Central memory CD4-positive, alpha-beta T cell (primary cell): ENCODE data around the gene TVP23C.
"Not testable (repeated sequence)": the region's sequence is repeated elsewhere in the genome, so short reads cannot be mapped to it uniquely, and the experiment has no call there.

Experiments used
- DNase-seq: peaks from one replicate; pipeline ENCODE4 v3.0.0; 2022
- total RNA-seq, 3 experiments: gene quantifications; one replicate each; lab custom pipeline; 2026; lab: John Stamatoyannopoulos, UW

TVP23C gene
- 2.7 to 12.7 (median 8.3) reads per million in 3 experiments for total RNA-seq

DNA sequence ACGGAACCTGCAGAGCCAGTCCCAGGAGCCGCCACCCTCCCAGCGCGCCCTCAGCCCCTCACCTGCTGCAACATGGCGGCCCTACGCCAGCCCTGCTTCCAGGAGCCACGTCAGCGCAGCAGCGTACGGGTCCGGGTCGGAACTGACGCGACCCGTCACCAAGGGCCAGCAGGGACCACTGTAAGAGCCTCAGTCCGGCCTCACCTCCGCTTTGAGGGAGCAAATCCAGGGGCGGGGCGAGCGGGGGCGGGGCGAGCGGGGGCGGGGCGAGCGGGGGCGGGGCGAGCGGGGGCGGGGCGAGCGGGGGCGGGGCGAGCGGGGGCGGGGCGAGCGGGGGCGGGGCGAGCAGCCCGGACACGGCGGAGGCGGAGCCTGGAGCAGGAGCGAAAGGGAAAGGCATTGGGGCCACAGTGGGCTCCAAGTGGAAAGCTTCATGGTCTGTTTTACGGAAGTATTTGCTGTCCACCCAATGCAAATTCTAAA is at the start of gene TVP23C:
TSS of gene TVP23C (minus strand) at position 109 of the 483 bp plus-strand sequence. CDS start at position 74, 35 bp downstream.
- DNase-seq, result peak; percentile 70

- not testable (repeated sequence) for DNase-seq
Measured at GRCh38 chr17:15592960-15593359, 29.7 kb upstream of the TVP23C start.

DNA sequence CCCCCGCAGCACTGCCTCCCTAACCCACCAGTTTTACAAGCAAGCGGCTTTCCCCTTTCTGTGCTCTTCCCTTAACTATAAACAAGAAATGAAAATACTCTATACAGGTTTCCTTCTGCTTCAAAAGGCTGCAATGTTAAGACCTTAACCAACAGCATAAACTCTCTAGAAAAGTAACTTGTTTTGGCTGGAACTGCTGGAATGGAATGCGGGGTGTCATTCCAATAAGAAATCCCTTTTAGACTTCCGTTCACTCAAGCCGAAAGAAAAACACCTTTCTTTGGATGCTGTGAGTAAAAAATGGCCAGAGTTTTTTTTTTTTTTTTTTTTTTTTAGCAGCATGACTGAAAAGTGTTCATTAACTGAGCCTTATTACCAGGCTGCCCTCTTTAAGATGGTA is 28.7 kb upstream of the TVP23C start:
- not testable (repeated sequence) for DNase-seq

DNA sequence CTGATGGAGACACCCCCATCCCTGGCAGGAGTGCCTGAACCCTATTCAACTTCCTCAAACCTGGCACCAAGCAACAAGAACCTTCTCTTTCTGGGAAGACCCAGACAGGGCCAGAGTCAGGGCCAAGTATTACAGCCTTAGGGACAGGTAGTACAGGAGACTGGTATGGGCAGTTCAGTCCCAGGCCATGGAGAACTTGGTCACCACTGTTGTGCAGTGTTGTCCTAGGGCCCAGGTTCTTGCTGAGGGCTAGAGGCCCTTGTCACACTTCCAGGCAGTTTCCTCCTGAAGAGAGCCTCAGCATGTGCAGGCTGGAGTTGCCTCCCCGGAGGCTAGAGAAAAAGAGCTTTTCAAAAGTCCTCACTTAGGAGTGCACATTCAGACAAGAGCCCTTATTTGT is 27.6 kb upstream of the TVP23C start:
- DNase-seq, result not testable (repeated sequence)

DNA sequence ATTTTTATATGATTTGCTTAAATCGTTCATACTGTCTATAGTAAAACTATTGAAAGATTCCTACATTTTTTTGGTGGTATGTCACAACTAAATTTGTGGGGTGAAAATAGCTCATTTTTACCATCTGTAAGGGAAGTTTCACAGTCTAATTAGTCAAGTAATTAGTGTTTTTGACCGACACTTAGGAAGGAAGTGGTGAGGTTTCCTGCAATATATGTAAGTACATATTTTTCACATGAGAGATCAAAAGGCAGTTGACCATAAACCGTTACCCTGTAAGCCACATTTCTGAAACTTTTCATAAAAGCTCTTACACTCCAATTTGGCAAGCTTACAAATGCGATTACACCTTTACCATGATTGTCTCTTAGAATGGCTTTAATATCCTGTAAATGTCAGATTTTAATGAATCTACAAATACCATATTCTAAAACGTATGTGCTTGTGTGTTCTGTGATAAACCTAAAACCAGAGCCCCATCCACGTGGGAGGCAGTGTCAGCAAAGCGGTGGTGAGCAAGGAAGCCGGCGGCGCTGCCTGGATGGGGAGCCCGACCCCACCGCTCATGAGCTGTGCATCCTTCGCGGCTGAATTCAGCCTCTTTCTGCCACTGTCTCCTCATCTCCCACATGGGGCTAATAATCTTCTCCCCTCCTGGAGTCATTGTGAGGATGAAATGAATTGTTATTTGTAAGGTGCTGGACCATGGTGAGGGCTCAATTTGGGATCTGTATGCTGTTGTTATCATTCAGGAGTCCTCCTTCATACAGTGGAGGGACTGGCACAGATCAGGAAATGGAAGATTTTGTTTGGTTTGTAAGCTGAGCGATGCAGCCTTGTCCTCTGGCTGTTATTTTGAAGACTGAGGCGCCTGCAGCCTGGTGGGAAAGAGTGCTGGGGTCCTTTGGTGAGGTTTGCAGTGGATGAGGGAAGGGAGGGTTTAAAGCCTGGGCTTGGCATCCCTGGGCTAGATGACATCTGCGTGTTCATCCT is 26.6 kb upstream of the TVP23C start:
- peak; percentile 1 for DNase-seq

DNA sequence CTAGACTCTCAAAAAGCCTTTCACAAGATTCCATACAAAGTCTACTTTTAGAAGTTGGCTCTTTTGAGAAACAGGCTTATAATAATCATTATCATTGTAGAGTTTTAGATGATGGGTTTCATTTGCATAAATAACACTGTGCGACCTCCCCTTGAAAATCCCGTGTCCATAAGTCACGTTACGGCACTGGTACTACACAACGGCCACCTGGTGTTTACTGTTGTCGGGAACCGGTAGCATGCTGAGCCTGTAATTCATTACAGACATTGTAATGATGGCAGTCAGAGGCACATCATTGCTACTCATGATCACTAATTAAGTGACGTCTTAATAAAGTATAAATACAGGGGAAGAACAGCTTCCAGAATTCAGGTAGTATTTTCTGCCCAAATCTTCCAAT is 24.7 kb upstream of the TVP23C start:
- DNase-seq, result not testable (repeated sequence)

DNA sequence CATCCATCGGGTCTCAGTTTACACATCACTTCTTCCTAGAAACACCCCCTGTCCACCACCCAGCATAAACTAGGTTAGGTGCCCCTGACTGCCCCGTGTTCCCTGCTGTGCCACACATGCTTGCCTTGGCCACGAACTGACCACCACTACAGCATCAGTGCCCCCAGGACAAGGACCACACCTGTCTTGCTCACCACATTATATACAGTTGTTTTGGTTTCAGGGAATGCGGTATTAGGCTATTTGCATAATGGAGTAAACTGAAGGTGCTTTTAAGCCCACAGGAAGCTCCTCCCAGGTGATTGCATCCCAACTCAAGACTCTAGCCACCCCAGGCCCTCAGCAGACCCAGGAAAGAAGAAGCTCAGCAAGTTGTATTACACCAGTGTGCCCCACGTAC is 20.0 kb upstream of the TVP23C start:
- DNase-seq, result not testable (repeated sequence)

DNA sequence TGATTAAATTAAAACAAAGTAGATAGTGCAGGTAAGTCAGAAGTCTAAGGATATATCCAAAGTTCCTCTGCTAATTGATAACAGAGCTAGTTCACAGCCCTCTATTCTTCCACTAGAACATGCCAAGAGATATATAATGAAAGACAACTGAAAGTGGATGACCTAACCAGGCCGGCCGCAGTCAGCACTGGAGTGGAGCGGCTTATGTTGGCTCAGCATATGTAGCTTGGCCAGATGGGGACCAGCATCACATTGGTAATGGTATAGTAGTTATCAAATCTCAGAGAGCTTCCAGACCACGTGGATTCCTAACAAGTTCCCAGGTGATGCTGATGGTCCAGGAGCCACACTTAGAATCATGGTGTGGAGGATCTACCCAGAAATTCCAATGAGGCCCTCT is 18.2 kb upstream of the TVP23C start:
- not testable (repeated sequence) for DNase-seq

DNA sequence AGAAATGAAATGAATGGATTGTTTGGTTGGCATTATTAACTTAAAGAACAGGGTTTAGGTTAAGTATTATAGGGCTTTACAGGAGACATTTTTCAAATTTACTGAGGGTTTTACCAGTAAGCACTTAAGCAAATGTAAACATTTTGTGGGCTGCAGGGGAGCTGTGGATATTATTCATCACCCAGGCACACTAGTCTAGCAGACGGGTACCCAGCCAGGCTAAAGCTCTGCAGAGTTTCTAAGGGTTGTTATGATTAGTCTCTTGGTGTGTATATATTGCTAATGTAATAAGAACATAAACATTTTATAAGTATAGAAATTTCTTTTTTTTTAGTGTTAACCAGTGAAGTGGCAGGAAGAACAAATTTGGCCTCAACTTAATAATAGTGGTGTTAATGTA is 13.6 kb upstream of the TVP23C start:
- not testable (repeated sequence) for DNase-seq

DNA sequence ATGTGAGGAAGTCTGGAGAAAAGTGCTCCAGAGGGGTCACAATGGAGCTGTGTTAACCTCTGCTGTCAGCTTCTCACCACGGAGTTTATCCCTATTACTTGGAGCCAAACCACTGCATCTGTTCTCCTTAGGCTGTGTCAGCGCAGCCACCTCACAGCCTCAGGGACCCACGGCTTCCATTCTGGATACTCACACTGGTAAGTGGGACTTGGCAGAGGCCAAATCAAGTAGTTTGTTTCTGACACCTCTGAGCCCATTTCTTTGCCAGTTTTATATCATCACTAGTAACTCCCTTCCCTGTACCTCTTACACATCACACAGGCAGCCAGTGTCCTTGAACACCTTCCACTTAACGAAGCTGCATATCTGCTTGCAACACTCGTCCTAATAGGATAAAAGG is 11.4 kb upstream of the TVP23C start:
- DNase-seq, result not testable (repeated sequence)

DNA sequence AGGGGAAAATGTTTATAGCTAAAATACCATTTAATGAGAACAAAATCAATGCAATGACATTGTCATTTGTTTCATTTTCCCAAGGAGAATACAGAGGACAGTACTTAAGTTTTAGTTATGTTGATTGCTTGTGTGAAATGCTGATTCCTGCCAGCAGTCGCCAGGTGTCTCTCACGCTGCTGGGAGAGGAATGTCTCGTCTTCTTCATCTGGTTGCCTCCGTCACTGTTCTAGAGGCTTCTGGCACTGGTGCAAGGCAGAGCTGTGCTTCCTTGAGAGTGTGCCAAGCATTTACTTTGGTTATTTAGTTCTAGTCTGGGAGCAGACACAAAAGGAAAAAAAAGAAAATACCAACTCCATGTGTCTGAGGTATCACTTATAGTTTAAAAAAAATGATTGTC is 10.6 kb upstream of the TVP23C start:
- DNase-seq, result not testable (repeated sequence)

DNA sequence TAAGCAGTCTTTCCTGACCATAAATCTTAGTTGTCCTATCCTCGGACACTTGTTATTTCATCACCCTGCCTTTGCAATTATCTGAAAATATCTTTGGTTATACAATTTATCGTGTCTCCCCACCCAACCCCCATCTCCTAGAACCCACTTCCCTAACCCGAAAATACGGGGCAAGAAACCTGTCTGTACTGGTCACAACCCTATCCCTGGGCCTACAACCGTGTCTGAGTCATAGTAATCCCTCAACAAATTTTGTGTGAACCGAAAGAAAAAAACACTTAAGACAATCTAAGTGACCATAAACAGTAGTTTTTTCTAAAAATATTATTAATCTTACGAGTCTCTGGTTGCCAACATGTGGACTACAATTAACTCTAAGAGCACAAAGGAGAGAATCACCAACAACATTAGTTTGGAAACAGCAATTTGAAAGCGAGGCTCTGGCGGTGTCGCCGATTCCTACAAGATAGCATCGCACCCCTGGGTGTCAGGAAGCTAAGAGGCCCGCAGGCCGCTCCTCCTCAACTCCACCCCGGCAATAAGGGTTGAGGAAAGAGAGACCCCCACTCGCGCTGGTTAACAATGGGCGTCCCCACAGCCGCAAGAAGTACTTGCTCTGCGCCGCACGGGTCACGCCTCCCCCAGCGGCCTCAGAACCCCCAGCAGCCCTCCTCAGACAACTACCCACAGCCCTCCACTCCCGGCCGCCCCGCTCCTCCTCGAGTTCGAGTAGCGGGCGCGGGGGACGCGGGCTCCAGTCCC is 489 bp downstream of the TVP23C start:
- DNase-seq, result not testable (repeated sequence)

DNA sequence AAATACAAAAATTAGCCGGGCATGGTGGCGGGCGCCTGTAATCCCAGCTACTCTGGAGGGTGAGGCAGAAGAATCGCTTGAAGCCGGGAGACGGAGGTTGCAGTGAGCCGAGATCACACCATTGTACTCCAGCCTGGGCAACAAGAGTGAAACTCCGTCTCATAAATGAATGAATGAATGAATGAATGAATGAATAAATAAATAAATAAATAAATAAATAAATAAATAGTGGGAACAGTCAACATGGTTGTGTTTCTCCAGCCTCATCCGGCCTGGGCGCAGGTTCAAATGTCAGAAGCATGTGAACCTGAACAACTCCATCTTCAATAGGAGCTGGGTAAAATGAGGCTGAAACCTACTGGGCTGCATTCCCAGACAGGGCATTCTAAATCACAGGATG is 1.8 kb downstream of the TVP23C start:
- not testable (repeated sequence) for DNase-seq

- DNase-seq, result not testable (repeated sequence)
Measured at GRCh38 chr17:15558403-15559105, 4.7 kb downstream of the TVP23C start.

DNA sequence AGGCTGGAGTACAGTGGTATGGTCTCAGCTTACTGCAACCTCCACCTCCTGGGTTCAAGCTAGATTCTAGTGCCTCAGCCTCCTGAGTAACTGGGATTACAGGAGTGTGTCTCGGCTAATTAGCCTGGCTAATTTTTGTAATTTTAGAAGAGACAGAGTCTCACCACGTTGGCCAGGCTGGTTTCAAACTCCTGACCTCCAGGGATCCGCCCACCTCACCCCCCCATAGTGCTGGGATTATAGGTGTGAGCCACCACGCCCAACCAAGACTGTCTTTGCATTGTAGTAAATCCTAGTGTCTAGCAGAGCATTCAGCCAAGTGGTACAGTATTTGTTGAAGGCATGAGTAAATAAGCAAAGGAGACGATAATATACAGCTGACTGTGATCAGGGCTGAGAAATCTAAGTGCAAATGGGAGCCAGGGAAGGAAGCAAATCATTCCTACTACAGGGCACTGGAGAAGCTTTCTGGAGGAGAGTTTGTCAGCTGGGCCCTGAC is 5.9 kb downstream of the TVP23C start:
- DNase-seq, result not testable (repeated sequence)

DNA sequence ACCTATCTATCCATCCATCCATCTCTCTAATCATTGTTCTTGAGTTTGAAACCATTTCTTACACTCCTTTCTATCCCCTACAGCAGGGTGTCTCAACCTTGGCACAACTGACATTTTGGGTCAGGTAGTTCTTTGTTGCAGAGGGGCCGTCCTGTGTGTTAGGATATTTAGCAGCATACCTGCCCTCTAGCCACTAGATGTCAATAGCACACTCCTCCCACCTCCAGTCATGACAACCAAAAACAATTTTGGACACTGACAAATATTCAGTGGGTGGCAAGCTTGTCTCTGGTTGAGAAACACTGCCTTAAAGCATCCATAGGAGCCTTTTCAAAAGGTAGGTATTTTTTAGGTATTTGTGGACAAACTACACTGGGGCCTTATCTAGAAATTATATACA is 10.4 kb downstream of the TVP23C start:
- DNase-seq, result not testable (repeated sequence)

GRCh38 chr17:15549552-15549951 is 13.7 kb downstream of the TVP23C start:
- DNase-seq, result not testable (repeated sequence)

DNA sequence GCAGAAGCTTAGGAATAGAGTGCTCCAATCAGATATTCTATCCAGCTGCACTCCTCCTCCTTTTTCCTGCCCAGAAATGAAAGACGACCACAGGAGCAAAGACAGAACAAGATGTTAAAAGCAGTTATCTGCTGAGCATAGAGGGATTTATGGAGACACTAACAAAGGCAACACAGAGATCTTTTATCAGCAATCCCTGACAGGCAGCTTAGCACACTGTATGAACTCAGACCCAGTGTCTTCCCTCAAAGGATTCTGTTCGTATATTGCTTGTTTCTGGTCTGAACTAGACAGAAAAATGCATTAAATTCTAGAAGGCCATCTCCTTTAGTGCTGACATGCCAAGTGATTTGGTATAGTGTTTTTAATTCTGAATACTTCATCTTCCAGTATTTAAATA is 16.7 kb downstream of the TVP23C start:
- not testable (repeated sequence) for DNase-seq

- DNase-seq, result not testable (repeated sequence)
Measured at GRCh38 chr17:15540371-15541219, 22.7 kb downstream of the TVP23C start.

DNA sequence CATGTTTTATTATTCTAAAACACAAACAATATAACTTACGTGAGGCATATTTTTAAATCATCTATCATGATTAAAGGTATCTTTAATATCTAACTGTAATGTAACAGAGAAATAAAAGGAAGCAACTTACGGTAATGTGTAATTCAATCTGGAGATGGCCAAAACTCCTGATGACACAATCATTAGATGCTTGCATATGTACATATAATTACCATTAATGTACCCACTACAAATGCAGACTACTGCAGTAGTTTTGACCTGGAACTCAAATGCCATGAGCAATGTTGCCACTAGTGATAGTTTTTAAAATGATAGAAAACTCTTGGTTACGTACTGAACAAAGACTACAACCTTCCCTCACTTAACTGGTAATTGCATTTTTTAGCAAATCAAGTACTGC is 30.2 kb downstream of the TVP23C start:
- not testable (repeated sequence) for DNase-seq
